PC-3 (cell line): ENCODE data around the gene UHRF1. TPM values are rescaled to one million over a fixed set of nuclear protein-coding genes. Genes with fewer than 3 reads are reported as not detected.
"Not testable (repeated sequence)": the region's sequence is repeated elsewhere in the genome, so short reads cannot be mapped to it uniquely, and the experiment has no call there.

ENCODE experiments used
- ATAC-seq: fragments of 200-7000 bp; cut with Tn5 transposase; 2 replicates; pipeline ENCODE4 v1.9.1; 2020; ENCODE audit warnings: mild to moderate bottlenecking, moderate library complexity
- BruUV-seq: library from RNA; stranded (reverse); fragments of 400-500 nt; replicated peaks from 2 replicates; lab custom pipeline; 2021; lab: Mats Ljungman, UMichigan
- CTCF ChIA-PET: fragments of 300-600 bp; sonication (Branson Sonifier 250); formaldehyde crosslinking; loops from one replicate; lab custom pipeline; 2022; ENCODE audit warnings: antibody characterized with exemption; lab: Charles Lee
- POLR2A ChIA-PET: fragments of 300-600 bp; sonication (Branson Sonifier 250); formaldehyde crosslinking; loops from one replicate; lab custom pipeline; 2022; ENCODE audit warnings: antibody characterized with exemption; ENCODE audit not compliant: unreplicated experiment; lab: Charles Lee
- DNase-seq: peaks from one replicate; pipeline ENCODE4 v3.0.0-alpha.2; 2015
- H2AFZ ChIP-seq: fragments of 300-600 bp; sonication (generic); 2 replicates; pipeline ENCODE4 v1.6.0; 2016; ENCODE audit warnings: antibody characterized with exemption, low read length
- H3F3A ChIP-seq: fragments of 300-600 bp; sonication (generic); one replicate; pipeline ENCODE4 v1.6.0; 2017; ENCODE audit warnings: antibody characterized with exemption, low read length, control low read depth, mild to moderate bottlenecking; ENCODE audit not compliant: unreplicated experiment
- H3K27ac ChIP-seq: fragments of 300-600 bp; sonication (generic); 2 replicates; pipeline ENCODE4 v1.5.1; 2016; ENCODE audit warnings: mild to moderate bottlenecking, low read length
- H3K27me3 ChIP-seq: fragments of 300-600 bp; sonication (generic); 2 replicates; pipeline ENCODE4 v1.6.1; 2016; ENCODE audit warnings: low read length, mixed read lengths
- H3K36me3 ChIP-seq: fragments of 300-600 bp; sonication (generic); 2 replicates; pipeline ENCODE4 v1.6.1; 2016; ENCODE audit warnings: low read depth, mixed run types, low read length, mixed read lengths
- H3K4me1 ChIP-seq: fragments of 300-600 bp; sonication (generic); 2 replicates; pipeline ENCODE4 v1.5.1; 2016; ENCODE audit warnings: low read length; ENCODE audit not compliant: insufficient read depth
- H3K4me2 ChIP-seq: fragments of 300-600 bp; sonication (generic); 2 replicates; pipeline ENCODE4 v1.6.0; 2016; ENCODE audit warnings: low read length
- H3K4me3 ChIP-seq: fragments of 300-600 bp; sonication (generic); 2 replicates; pipeline ENCODE4 v1.5.1; 2016; ENCODE audit warnings: mild to moderate bottlenecking, low read length, mixed read lengths
- H3K79me2 ChIP-seq: fragments of 300-600 bp; sonication (generic); 2 replicates; pipeline ENCODE4 v1.6.1; 2017; ENCODE audit warnings: low read length, mixed read lengths
- H3K9ac ChIP-seq: fragments of 300-600 bp; sonication (generic); 2 replicates; pipeline ENCODE4 v1.6.0; 2016; ENCODE audit warnings: mild to moderate bottlenecking, low read length
- H3K9me2 ChIP-seq: fragments of 300-600 bp; sonication (generic); replicated peaks from 2 replicates; pipeline ENCODE4 v1.6.1; 2016; ENCODE audit warnings: mixed run types, low read length, mixed read lengths
- H3K9me3 ChIP-seq: fragments of 300-600 bp; sonication (generic); 2 replicates; pipeline ENCODE4 v1.6.1; 2016; ENCODE audit warnings: low read length, mixed read lengths
- H4K20me1 ChIP-seq: fragments of 300-600 bp; sonication (generic); 2 replicates; pipeline ENCODE4 v1.6.1; 2016; ENCODE audit warnings: low read length, mixed read lengths
- EZH2 ChIP-seq: fragments of 300-600 bp; sonication (generic); IDR thresholded peaks from one replicate; pipeline ENCODE4 v1.6.1; 2017; ENCODE audit warnings: antibody characterized with exemption, mild to moderate bottlenecking, low read length; ENCODE audit not compliant: unreplicated experiment
- EZH2phosphoT487 ChIP-seq: fragments of 300-600 bp; sonication (generic); IDR thresholded peaks from 2 replicates; pipeline ENCODE4 v1.6.1; 2018; ENCODE audit warnings: mild to moderate bottlenecking, antibody characterized with exemption, low read length, borderline replicate concordance
- intact Hi-C: fragments of 100-400 bp; cut with micrococcal nuclease; formaldehyde crosslinking; loops from 2 replicates; pipeline ENCODE4 v1.9.0; 2023
- total RNA-seq: library from RNA; depleted of rRNA; stranded (reverse); fragments of >200 nt; gene quantifications from 2 replicates; pipeline ENCODE4 v1.2.3, GENCODE V29; 2014
- TF ChIP-seq, protein P1 (sequence below): fragments of 300-600 bp; sonication (generic); conservative IDR thresholded peaks from 2 replicates; pipeline ENCODE4 v1.5.1; 2017; ENCODE audit warnings: antibody characterized with exemption, low read depth, mild to moderate bottlenecking, low read length

The UHRF1 gene
- total RNA-seq, 1 experiment from 2014 or later, result 163 TPM

DNA sequence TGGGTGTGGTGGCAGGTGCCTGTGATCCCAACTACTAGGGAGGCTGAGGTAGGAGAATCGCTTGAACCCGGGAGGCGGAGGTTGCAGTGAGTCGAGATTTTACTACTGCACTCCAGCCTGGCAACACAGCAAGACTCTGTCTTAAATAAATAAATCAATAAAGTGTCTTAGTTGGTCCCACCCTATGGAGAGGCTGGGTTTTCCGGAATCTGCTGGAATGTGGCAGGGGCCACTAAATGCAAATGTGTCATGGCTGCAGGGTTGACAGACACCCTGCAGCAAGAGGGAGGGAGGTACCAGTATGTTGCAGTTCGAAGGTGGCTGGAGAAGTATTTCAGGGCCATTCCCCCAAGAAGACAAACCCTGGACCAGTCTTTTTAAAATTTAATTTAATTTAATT is 24.3 kb upstream of the UHRF1 start:
- H4K20me1 ChIP-seq, H3K4me3 ChIP-seq, H3K9me2 ChIP-seq, H3K4me2 ChIP-seq, H3F3A ChIP-seq, H2AFZ ChIP-seq, H3K36me3 ChIP-seq, H3K9ac ChIP-seq, H3K9me3 ChIP-seq, ATAC-seq, H3K27ac ChIP-seq, intact Hi-C loops, CTCF ChIA-PET, H3K27me3 ChIP-seq, DNase-seq, H3K79me2 ChIP-seq, BruUV-seq, POLR2A ChIA-PET, H3K4me1 ChIP-seq: not testable (repeated sequence)

DNA sequence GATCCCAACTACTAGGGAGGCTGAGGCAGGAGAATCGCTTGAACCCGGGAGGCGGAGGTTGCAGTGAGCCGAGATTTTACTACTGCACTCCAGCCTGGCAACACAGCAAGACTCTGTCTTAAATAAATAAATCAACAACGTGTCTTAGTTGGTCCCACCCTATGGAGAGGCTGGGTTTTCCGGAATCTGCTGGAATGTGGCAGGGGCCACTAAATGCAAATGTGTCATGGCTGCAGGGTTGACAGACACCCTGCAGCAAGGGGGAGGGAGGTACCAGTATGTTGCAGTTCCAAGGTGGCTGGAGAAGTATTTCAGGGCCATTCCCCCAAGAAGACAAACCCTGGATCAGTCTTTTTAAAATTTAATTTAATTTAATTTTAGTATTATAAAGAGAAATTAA is 21.5 kb upstream of the UHRF1 start:
- BruUV-seq, ATAC-seq, DNase-seq, POLR2A ChIA-PET, H3K4me3 ChIP-seq, H3K27ac ChIP-seq, H3K9me2 ChIP-seq, H3K36me3 ChIP-seq, H4K20me1 ChIP-seq, H3K27me3 ChIP-seq, H3K9ac ChIP-seq, H3K4me2 ChIP-seq, H3K79me2 ChIP-seq, H3F3A ChIP-seq, intact Hi-C loops, H2AFZ ChIP-seq, H3K9me3 ChIP-seq, CTCF ChIA-PET: not testable (repeated sequence)
- peaks cover 12% of the 10 kb centered on the region for H3K4me1 ChIP-seq

- POLR2A ChIA-PET, result no interaction called here
- no peaks in the 10 kb centered on the region for H3F3A ChIP-seq
- intact Hi-C loops, result no loop called here
- no peak overlapping the region for H3K9ac ChIP-seq
- BruUV-seq, result no TSS peak
- no peak overlapping the region for H2AFZ ChIP-seq
- H3K27me3 ChIP-seq, result no peaks in the 10 kb centered on the region
- H3K9me3 ChIP-seq, result no peaks in the 10 kb centered on the region
- no peaks in the 10 kb centered on the region for H4K20me1 ChIP-seq
- H3K4me3 ChIP-seq, result no peak overlapping the region
- peak overlapping the region; percentile 45 for H3K27ac ChIP-seq
- H3K4me1 ChIP-seq, result peaks cover 12% of the 10 kb centered on the region
- H3K4me2 ChIP-seq, result peak overlapping the region; percentile 51
- ATAC-seq (peak; percentile 100), DNase-seq (peak; percentile 99)
- TF ChIP-seq EZH2, result no peak
- TF ChIP-seq EZH2phosphoT487, result no peak
- TF ChIP-seq, protein P1, sequence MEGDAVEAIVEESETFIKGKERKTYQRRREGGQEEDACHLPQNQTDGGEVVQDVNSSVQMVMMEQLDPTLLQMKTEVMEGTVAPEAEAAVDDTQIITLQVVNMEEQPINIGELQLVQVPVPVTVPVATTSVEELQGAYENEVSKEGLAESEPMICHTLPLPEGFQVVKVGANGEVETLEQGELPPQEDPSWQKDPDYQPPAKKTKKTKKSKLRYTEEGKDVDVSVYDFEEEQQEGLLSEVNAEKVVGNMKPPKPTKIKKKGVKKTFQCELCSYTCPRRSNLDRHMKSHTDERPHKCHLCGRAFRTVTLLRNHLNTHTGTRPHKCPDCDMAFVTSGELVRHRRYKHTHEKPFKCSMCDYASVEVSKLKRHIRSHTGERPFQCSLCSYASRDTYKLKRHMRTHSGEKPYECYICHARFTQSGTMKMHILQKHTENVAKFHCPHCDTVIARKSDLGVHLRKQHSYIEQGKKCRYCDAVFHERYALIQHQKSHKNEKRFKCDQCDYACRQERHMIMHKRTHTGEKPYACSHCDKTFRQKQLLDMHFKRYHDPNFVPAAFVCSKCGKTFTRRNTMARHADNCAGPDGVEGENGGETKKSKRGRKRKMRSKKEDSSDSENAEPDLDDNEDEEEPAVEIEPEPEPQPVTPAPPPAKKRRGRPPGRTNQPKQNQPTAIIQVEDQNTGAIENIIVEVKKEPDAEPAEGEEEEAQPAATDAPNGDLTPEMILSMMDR, result no peak
- no peaks in the 10 kb centered on the region for H3K9me2 ChIP-seq
- H3K79me2 ChIP-seq, result no peaks in the 10 kb centered on the region
- CTCF ChIA-PET, result interaction anchor here (0.6 kb wide), 1 partner anchor 76 kb away, joined by 5 read pairs; no protein-coding TSS in a partner anchor
- H3K36me3 ChIP-seq, result no peaks in the 10 kb centered on the region
Observed at GRCh38 chr19:4889034-4889815, 20.1 kb upstream of the UHRF1 start.
